H1 (cell line): ENCODE results near the gene AMOTL2. TPM values are rescaled to one million over a fixed set of nuclear protein-coding genes. Genes with fewer than 3 reads are reported as not detected.

ENCODE experiments used
- CBX5 ChIP-seq: fragments of 300-800, 300-1000 bp; sonication (generic); IDR thresholded peaks from 2 replicates; pipeline ENCODE4 v1.7.1; 2016; ENCODE audit warnings: antibody characterized with exemption, low read length, low read depth
- SIN3A ChIP-seq, 2 experiments: IDR thresholded peaks in 1 of 2; conservative IDR thresholded peaks in 1 of 2; 2 replicates each; pipeline ENCODE4 v1.6.1; 2011 to 2012; ENCODE audit warnings: low read length in 2 of 2, improper control_type of control experiment in 1 of 2, low read depth in 1 of 2, mild to moderate bottlenecking in 1 of 2
- SRF ChIP-seq: IDR thresholded peaks from 2 replicates; pipeline ENCODE4 v1.6.1; 2011; ENCODE audit warnings: mild to moderate bottlenecking, low read depth, low read length, moderate library complexity
- TAF7 ChIP-seq: optimal IDR thresholded peaks from 2 replicates; pipeline ENCODE3; 2011; ENCODE audit warnings: low read depth, mild to moderate bottlenecking, inconsistent platforms, low read length, moderate library complexity, borderline replicate concordance
- TEAD4 ChIP-seq: IDR thresholded peaks from 2 replicates; pipeline ENCODE4 v1.6.1; 2012; ENCODE audit warnings: low read depth, low read length, inconsistent platforms, mixed read lengths
- polyA plus RNA-seq, 7 experiments: library from polyadenylated mRNA; depleted of rRNA in 3 of 7; stranded (reverse) in 5 of 7; unstranded in 2 of 7; fragments of >200 nt in 5 of 7; fragments of 200-250 nt in 2 of 7; gene quantifications; 1 replicate in 5 of 7; 2 replicates in 1 of 7; 4 replicates in 1 of 7; pipeline versions ENCODE4 v1.2.1 to v1.2.3, GENCODE V29; 2011 to 2013; ENCODE audit warnings: missing spikeins in 2 of 7, mixed read lengths in 2 of 7
- total RNA-seq: library from RNA; stranded (reverse); fragmentation: NEBNext Ultra II Directional; extraction: Animal tissue kit (Norgen Biotek cat#: 25700); gene quantifications from 2 replicates; pipeline ENCODE4 v1.2.1, GENCODE V29; 2021
- TF ChIP-seq, protein P1 (sequence below): fragments of 300-600 bp; sonication (generic); IDR thresholded peaks from 2 replicates; pipeline ENCODE4 v1.7.1; 2012; ENCODE audit warnings: low read length, moderate library complexity, mild to moderate bottlenecking, inconsistent platforms; ENCODE audit not compliant: insufficient replicate concordance
- TF ChIP-seq, protein P2 (sequence below): IDR thresholded peaks from 2 replicates; pipeline ENCODE4 v1.6.1; 2011; ENCODE audit warnings: low read length, improper control_type of control experiment
- TF ChIP-seq, protein P3 (sequence below): IDR thresholded peaks from 2 replicates; pipeline ENCODE4 v1.6.1; 2012; ENCODE audit warnings: inconsistent platforms
- TF ChIP-seq, protein P4 (sequence below): IDR thresholded peaks from 2 replicates; pipeline ENCODE4 v1.6.1; 2012; ENCODE audit warnings: inconsistent platforms

Gene AMOTL2
- total and polyA plus RNA-seq, 2 of the 8 experiments (the other 6 are each of a cell fraction or from before 2014, with no cell fraction given) = 19.0 to 63.7 TPM

DNA sequence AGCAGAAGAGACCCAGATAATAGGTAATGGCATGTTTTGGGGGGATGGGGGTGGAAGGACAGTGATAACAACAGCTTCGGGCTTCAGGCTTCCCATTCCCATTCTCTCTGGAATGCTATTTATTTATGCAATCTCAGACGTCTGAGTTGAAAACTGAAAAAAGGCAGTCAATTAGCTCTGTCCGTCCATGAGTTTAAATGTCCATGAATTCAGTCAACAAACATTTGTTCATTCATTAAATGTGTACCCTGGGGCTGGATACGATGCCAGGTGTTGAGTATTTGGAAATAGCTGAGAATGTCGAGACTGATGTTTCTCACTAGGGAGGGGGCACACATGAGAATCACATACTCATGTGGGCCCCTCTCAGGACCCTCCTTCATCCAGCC, 42.4 kb downstream of the AMOTL2 start (continued):
- TF ChIP-seq, protein P1, sequence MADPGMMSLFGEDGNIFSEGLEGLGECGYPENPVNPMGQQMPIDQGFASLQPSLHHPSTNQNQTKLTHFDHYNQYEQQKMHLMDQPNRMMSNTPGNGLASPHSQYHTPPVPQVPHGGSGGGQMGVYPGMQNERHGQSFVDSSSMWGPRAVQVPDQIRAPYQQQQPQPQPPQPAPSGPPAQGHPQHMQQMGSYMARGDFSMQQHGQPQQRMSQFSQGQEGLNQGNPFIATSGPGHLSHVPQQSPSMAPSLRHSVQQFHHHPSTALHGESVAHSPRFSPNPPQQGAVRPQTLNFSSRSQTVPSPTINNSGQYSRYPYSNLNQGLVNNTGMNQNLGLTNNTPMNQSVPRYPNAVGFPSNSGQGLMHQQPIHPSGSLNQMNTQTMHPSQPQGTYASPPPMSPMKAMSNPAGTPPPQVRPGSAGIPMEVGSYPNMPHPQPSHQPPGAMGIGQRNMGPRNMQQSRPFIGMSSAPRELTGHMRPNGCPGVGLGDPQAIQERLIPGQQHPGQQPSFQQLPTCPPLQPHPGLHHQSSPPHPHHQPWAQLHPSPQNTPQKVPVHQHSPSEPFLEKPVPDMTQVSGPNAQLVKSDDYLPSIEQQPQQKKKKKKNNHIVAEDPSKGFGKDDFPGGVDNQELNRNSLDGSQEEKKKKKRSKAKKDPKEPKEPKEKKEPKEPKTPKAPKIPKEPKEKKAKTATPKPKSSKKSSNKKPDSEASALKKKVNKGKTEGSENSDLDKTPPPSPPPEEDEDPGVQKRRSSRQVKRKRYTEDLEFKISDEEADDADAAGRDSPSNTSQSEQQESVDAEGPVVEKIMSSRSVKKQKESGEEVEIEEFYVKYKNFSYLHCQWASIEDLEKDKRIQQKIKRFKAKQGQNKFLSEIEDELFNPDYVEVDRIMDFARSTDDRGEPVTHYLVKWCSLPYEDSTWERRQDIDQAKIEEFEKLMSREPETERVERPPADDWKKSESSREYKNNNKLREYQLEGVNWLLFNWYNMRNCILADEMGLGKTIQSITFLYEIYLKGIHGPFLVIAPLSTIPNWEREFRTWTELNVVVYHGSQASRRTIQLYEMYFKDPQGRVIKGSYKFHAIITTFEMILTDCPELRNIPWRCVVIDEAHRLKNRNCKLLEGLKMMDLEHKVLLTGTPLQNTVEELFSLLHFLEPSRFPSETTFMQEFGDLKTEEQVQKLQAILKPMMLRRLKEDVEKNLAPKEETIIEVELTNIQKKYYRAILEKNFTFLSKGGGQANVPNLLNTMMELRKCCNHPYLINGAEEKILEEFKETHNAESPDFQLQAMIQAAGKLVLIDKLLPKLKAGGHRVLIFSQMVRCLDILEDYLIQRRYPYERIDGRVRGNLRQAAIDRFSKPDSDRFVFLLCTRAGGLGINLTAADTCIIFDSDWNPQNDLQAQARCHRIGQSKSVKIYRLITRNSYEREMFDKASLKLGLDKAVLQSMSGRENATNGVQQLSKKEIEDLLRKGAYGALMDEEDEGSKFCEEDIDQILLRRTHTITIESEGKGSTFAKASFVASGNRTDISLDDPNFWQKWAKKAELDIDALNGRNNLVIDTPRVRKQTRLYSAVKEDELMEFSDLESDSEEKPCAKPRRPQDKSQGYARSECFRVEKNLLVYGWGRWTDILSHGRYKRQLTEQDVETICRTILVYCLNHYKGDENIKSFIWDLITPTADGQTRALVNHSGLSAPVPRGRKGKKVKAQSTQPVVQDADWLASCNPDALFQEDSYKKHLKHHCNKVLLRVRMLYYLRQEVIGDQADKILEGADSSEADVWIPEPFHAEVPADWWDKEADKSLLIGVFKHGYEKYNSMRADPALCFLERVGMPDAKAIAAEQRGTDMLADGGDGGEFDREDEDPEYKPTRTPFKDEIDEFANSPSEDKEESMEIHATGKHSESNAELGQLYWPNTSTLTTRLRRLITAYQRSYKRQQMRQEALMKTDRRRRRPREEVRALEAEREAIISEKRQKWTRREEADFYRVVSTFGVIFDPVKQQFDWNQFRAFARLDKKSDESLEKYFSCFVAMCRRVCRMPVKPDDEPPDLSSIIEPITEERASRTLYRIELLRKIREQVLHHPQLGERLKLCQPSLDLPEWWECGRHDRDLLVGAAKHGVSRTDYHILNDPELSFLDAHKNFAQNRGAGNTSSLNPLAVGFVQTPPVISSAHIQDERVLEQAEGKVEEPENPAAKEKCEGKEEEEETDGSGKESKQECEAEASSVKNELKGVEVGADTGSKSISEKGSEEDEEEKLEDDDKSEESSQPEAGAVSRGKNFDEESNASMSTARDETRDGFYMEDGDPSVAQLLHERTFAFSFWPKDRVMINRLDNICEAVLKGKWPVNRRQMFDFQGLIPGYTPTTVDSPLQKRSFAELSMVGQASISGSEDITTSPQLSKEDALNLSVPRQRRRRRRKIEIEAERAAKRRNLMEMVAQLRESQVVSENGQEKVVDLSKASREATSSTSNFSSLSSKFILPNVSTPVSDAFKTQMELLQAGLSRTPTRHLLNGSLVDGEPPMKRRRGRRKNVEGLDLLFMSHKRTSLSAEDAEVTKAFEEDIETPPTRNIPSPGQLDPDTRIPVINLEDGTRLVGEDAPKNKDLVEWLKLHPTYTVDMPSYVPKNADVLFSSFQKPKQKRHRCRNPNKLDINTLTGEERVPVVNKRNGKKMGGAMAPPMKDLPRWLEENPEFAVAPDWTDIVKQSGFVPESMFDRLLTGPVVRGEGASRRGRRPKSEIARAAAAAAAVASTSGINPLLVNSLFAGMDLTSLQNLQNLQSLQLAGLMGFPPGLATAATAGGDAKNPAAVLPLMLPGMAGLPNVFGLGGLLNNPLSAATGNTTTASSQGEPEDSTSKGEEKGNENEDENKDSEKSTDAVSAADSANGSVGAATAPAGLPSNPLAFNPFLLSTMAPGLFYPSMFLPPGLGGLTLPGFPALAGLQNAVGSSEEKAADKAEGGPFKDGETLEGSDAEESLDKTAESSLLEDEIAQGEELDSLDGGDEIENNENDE = no peak
- TF ChIP-seq, protein P2, sequence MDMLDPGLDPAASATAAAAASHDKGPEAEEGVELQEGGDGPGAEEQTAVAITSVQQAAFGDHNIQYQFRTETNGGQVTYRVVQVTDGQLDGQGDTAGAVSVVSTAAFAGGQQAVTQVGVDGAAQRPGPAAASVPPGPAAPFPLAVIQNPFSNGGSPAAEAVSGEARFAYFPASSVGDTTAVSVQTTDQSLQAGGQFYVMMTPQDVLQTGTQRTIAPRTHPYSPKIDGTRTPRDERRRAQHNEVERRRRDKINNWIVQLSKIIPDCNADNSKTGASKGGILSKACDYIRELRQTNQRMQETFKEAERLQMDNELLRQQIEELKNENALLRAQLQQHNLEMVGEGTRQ = no peak
- TF ChIP-seq, protein P3, sequence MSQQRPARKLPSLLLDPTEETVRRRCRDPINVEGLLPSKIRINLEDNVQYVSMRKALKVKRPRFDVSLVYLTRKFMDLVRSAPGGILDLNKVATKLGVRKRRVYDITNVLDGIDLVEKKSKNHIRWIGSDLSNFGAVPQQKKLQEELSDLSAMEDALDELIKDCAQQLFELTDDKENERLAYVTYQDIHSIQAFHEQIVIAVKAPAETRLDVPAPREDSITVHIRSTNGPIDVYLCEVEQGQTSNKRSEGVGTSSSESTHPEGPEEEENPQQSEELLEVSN = no peak
- TF ChIP-seq TEAD4 (no peak), CBX5 (no peak), SRF (no peak), TAF7 (no peak), SIN3A (conservative IDR thresholded peaks at IDR 0.05 in 1 of 2, IDR thresholded peaks at IDR 0.05 in 1 of 2; ENCODE audit: low read depth in 1 of 2, low read length in 2 of 2) (no peak)
- TF ChIP-seq, protein P4, sequence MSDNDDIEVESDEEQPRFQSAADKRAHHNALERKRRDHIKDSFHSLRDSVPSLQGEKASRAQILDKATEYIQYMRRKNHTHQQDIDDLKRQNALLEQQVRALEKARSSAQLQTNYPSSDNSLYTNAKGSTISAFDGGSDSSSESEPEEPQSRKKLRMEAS = no peak
